ENCODE measurements around the gene RASA3. TPM values are rescaled to one million over a fixed set of nuclear protein-coding genes. Genes with fewer than 3 reads are reported as not detected.
A peak's percentile ranks its signal among the peaks of the same experiment; 100 is the strongest.

Gene RASA3
- total and polyA plus RNA-seq, 2 of the 4 experiments (the other 2 are of a cell fraction) = 21.0 to 31.4 TPM

- no peaks in the 10 kb centered on the region for H3K27me3 ChIP-seq (ENCODE audit: control insufficient read depth, insufficient read depth, low read length)
- POLR2A ChIA-PET (ENCODE audit: unreplicated experiment) = interaction anchor here (0.8 to 1.1 kb wide), 3 partner anchors 24 to 65 kb away, joined by 3 to 6 read pairs (median 3); no protein-coding TSS in a partner anchor
- H3K9me3 ChIP-seq (ENCODE audit: control insufficient read depth, insufficient read depth, low read length) = no peaks in the 10 kb centered on the region
- peak overlapping the region; percentile 99 for H2AK5ac ChIP-seq (ENCODE audit: low read depth, low read length)
- peak overlapping the region; percentile 96 for H2BK5ac ChIP-seq (ENCODE audit: low read depth, low read length, poor library complexity, severe bottlenecking)
- H3K36me3 ChIP-seq (ENCODE audit: control insufficient read depth, insufficient read depth, low read length) = peaks cover 8% of the 10 kb centered on the region; the same call in 1 of the 2 replicates
- H3K18ac ChIP-seq (ENCODE audit: low read depth, low read length) = peak overlapping the region; percentile 79
- H3K14ac ChIP-seq (replicated peaks; ENCODE audit: low read depth, low read length) = peak overlapping the region; percentile 85
- H3K9ac ChIP-seq (ENCODE audit: low read depth, low read length) = peak overlapping the region; percentile 77
- peaks cover 12 to 68% of the 10 kb centered on the region in 2 experiments; a peak in 3 of 4 replicates for H3K79me1 ChIP-seq (ENCODE audit: low read depth in 1 of 2, low read length in 2 of 2)
- H3K4me2 ChIP-seq (ENCODE audit: low read depth, low read length) = peak overlapping the region; percentile 77
- intact Hi-C loops (cut with micrococcal nuclease) = loop anchor here (1.0 kb wide), 2 partner anchors 53 to 65 kb away; no protein-coding TSS in a partner anchor
- dilution Hi-C loops (cut with HindIII; ENCODE audit: low sequenced_read_pairs, unreplicated experiment) = no loop called here
- peaks cover 15% of the 10 kb centered on the region for H3K9me1 ChIP-seq (ENCODE audit: insufficient read depth, low read length)
- peak overlapping the region; percentile 98 for H3K4ac ChIP-seq (ENCODE audit: low read depth, low read length)
- H3K4me1 ChIP-seq (ENCODE audit: control insufficient read depth, insufficient read depth, low read length) = peaks cover 52% of the 10 kb centered on the region
- no peak for ATAC-seq (ENCODE audit: low read depth)
- H4K91ac ChIP-seq (ENCODE audit: insufficient read depth, low read depth, low read length) = peak overlapping the region; percentile 96
- peak overlapping the region; percentile 82 for H2BK20ac ChIP-seq (ENCODE audit: low read depth, low read length)
- H2BK15ac ChIP-seq (ENCODE audit: low read depth, low read length) = peak overlapping the region; percentile 88; the same call in 2 of the 3 replicates
- peak overlapping the region; percentile 33 to 86 for H4K8ac ChIP-seq (ENCODE audit: low read depth in 2 of 2, low read length in 2 of 2)
- H3K23ac ChIP-seq (ENCODE audit: low read depth, low read length) = peak overlapping the region; percentile 89
- peaks cover 12% of the 10 kb centered on the region for H4K20me1 ChIP-seq (ENCODE audit: insufficient read depth, low read length)
- H2AFZ ChIP-seq (replicated peaks; ENCODE audit: low read length, poor library complexity) = peak overlapping the region; percentile 14
- H4K5ac ChIP-seq (ENCODE audit: low read depth, low read length) = peak overlapping the region; percentile 74
- CTCF ChIA-PET = no interaction called here
- no peak for DNase-seq
- peak overlapping the region; percentile 98 for H3K27ac ChIP-seq (ENCODE audit: insufficient read depth, low read length)
- no peak for TF ChIP-seq SMC3 (IDR thresholded peaks at IDR 0.05; ENCODE audit: low read depth, low read length)
- TF ChIP-seq RCOR1 (IDR thresholded peaks at IDR 0.05; ENCODE audit: insufficient replicate concordance, low read length) = no peak
- TF ChIP-seq ELK1 (IDR thresholded peaks at IDR 0.05; ENCODE audit: borderline replicate concordance, low read depth, low read length) = no peak
- no peak for TF ChIP-seq USF2 (IDR thresholded peaks at IDR 0.05; ENCODE audit: low read depth, low read length)
- no peak for TF ChIP-seq NFE2L2 (IDR thresholded peaks at IDR 0.05; ENCODE audit: low read depth, low read length)
- no peak for TF ChIP-seq CEBPB (IDR thresholded peaks at IDR 0.05; ENCODE audit: low read depth, low read length)
- TF ChIP-seq MAFK (IDR thresholded peaks at IDR 0.05; ENCODE audit: low read depth, low read length) = no peak
- TF ChIP-seq CHD1 (IDR thresholded peaks at IDR 0.05; ENCODE audit: low read depth, low read length) = no peak
- no peak for TF ChIP-seq MXI1 (IDR thresholded peaks at IDR 0.05; ENCODE audit: borderline replicate concordance, low read depth, low read length)
- no peak for TF ChIP-seq RAD21 (IDR thresholded peaks at IDR 0.05; ENCODE audit: low read length)
- TF ChIP-seq POLR2A (IDR thresholded peaks at IDR 0.05; ENCODE audit: low read depth, low read length) = no peak
- peak overlapping the region; percentile 96 for H2BK120ac ChIP-seq (ENCODE audit: low read depth, low read length)
- peak overlapping the region; percentile 78 for H3K56ac ChIP-seq (ENCODE audit: extremely low read depth, insufficient read depth, low read length)
- peak overlapping the region; percentile 94 for H2AK9ac ChIP-seq (replicated peaks; ENCODE audit: low read depth, low read length, poor library complexity)
- H3K4me3 ChIP-seq (ENCODE audit: insufficient read depth, low read depth, low read length) = no peak overlapping the region
- in situ Hi-C loops (cut with MboI; ENCODE audit: low sequenced_read_pairs) = loop anchor here (5.0 kb wide), 1 partner anchor 66 kb away; the partner anchor contains the start of gene RASA3
- BruUV-seq (replicated peaks) = no TSS peak
- WGBS, 2 experiments (ENCODE audit: extremely low coverage in 2 of 2, insufficient read length in 1 of 2) = 90% methylated on average over 10 of the region's 35 CpGs; no CpG with 5 or more reads in 1 of the 2 experiments
Measured at GRCh38 chr13:114065926-114066774, 66.3 kb downstream of the RASA3 start.

Data from IMR-90 (cell line).